Mesodermal cell (in vitro differentiated cells): Measurements from ENCODE around the gene ULK4.
A peak's percentile ranks its signal among the peaks of the same experiment; 100 is the strongest.

Experiments
- H3K27ac ChIP-seq: 2 replicates; pipeline ENCODE4 v1.7.0; 2013; ENCODE audit warnings: mild to moderate bottlenecking, low read depth, low read length, moderate library complexity; ENCODE audit not compliant: severe bottlenecking
- H3K36me3 ChIP-seq: 2 replicates; pipeline ENCODE4 v1.7.1; 2013; ENCODE audit warnings: mild to moderate bottlenecking, low read length, moderate library complexity; ENCODE audit not compliant: control insufficient read depth, insufficient read depth
- H3K4me1 ChIP-seq: one replicate; pipeline ENCODE4 v1.7.1; 2013; ENCODE audit warnings: mild to moderate bottlenecking, low read length; ENCODE audit not compliant: insufficient read depth, control insufficient read depth, poor library complexity, severe bottlenecking
- H3K4me3 ChIP-seq: 2 replicates; pipeline ENCODE4 v1.7.0; 2013; ENCODE audit warnings: low read length, control low read depth, mild to moderate bottlenecking; ENCODE audit not compliant: insufficient read depth, poor library complexity, severe bottlenecking; ENCODE audit errors: extremely low read depth
- H3K9me3 ChIP-seq: 2 replicates; pipeline ENCODE4 v1.7.1; 2013; ENCODE audit warnings: mild to moderate bottlenecking, low read length, moderate library complexity; ENCODE audit not compliant: control insufficient read depth
- WGBS, 2 experiments: methylation state at CpG; one replicate each; pipeline ENCODE4 v1.1.5; 2013; ENCODE audit warnings: missing lambda C conversion rate in 2 of 2; ENCODE audit not compliant: insufficient coverage in 2 of 2; 5-methylcytosine and 5-hydroxymethylcytosine counted together

ULK4 gene

GRCh38 chr3:41199866-41200668, 761.8 kb downstream of the ULK4 start:
- H3K27ac ChIP-seq = peak overlapping the region; percentile 96

DNA sequence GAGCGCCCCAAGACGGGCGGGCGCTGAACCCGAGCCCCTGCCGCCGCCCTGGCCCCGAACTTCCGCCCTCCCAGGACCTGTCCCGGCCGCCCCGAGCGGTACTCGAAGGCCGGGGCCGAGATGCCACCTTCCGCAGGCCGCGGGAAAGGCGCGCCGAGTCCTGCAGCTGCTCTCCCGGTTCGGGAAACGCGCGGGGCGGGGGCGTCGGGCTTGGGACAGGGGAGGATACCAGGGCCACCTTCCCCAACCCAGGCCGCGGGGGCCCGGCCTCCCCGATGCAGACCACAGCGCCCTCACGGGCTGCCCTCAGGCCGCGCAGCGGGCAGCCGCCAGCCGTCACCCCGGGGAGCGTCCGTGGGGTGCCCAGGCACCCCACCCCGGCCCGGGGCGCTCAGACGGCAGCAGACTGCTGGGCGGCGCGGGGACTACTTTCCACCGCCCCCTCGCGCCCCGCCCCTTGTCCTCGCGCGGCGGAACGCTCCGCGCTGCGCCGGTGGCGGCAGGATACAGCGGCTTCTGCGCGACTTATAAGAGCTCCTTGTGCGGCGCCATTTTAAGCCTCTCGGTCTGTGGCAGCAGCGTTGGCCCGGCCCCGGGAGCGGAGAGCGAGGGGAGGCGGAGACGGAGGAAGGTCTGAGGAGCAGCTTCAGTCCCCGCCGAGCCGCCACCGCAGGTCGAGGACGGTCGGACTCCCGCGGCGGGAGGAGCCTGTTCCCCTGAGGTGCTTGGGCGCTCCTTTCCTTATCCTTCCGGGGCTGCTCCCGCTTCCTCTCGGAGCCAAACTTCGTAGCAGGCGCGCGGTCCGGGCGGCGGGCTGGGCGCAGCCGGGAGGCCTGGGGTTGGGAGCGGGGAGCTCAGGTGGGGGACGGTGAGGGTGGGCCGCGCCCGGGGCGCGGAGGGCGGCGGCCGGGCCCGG, 762.7 kb downstream of the ULK4 start, which contains the start of gene CTNNB1:
CTNNB1 (plus strand) TSS at position 556 of the 916 bp plus-strand sequence. CDS start 24,564 bp downstream, outside the sequence.
- H3K4me3 ChIP-seq = peak within 1 kb of the TSS; percentile 82
- H3K36me3 ChIP-seq = peaks cover under 1% of the 10 kb centered on the region
- H3K4me1 ChIP-seq = peaks cover 2% of the 10 kb centered on the region
- H3K27ac ChIP-seq = peak within 1 kb of the TSS; percentile 96
- H3K9me3 ChIP-seq = no peaks in the 10 kb centered on the region
- 0% methylated on average over 70 to 82 of the region's 112 CpGs for WGBS, 2 experiments

More at GRCh38 chr3:41199866-41200668, 761.8 kb downstream of the ULK4 start:
- WGBS, 2 experiments = 1 to 2% methylated on average over 8 to 11 of the region's 40 CpGs
- Histone ChIP-seq H3K36me3 (peaks cover 6% of the 10 kb centered on the region), H3K4me3 (peak overlapping the region; percentile 82), H3K9me3 (no peaks in the 10 kb centered on the region), H3K4me1 (peaks cover 6% of the 10 kb centered on the region)

DNA sequence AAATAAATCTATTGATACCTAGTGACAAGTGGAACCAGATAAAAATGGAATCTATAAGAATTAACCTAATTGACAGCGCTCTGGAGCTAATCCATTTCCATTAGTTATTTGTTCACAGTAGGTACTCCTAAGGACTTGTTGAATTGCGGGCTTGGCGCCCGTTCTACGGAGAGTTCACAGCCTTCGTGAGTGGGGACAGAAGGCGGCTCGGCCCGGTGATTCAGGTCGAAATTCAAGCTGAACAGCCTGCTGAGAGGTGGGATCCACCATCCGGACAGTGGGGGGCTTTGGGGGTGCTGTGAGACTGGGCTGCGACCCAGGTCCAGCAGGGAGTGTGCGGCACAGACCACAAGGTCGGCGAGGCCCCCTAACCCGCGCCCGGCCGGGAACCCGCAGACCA, 763.4 kb downstream of the ULK4 start:
- Histone ChIP-seq H3K4me1 (no peaks in the 10 kb centered on the region), H3K36me3 (no peaks in the 10 kb centered on the region), H3K9me3 (no peaks in the 10 kb centered on the region), H3K4me3 (peak overlapping the region; percentile 82), H3K27ac (peak overlapping the region; percentile 96)
- 1 to 4% methylated on average over 17 to 19 of the region's 20 CpGs for WGBS, 2 experiments

DNA sequence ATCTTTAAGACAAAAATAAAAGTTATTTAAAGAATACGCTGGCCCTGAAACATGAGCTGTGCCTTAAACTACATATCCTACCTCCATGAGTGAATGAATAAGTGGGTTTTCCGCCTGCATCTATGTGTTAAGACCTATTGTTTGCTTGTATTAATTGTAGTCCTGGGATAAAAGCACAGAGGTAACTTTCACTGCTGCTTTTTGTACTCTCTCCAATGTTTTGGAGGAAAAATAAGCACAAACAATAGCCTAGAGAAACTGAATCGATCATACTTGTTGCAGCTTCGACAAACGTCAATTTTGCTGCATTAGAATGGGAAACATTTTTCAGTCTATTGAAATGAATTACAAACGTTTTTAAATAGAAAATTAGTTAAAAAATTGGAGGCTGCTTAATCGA, 763.9 kb downstream of the ULK4 start:
- no peaks in the 10 kb centered on the region for H3K9me3 ChIP-seq
- no CpG with 5 or more reads among the region's 7 CpGs for WGBS, 2 experiments
- no peaks in the 10 kb centered on the region for H3K4me1 ChIP-seq
- H3K4me3 ChIP-seq = peak overlapping the region; percentile 82
- no peak overlapping the region for H3K27ac ChIP-seq
- H3K36me3 ChIP-seq = no peaks in the 10 kb centered on the region
